GM19372 (cell line): ENCODE data around the gene ARHGEF7.
"Not testable (repeated sequence)": the region's sequence is repeated elsewhere in the genome, so short reads cannot be mapped to it uniquely, and the experiment has no call there.

Source experiments
- ATAC-seq: cut with Tn5 transposase; IDR thresholded peaks from one replicate; pipeline ENCODE4 v1.9.1; 2021; ENCODE audit warnings: mild to moderate bottlenecking, low read depth, moderate library complexity; ENCODE audit not compliant: unreplicated experiment

The ARHGEF7 gene, protein sequence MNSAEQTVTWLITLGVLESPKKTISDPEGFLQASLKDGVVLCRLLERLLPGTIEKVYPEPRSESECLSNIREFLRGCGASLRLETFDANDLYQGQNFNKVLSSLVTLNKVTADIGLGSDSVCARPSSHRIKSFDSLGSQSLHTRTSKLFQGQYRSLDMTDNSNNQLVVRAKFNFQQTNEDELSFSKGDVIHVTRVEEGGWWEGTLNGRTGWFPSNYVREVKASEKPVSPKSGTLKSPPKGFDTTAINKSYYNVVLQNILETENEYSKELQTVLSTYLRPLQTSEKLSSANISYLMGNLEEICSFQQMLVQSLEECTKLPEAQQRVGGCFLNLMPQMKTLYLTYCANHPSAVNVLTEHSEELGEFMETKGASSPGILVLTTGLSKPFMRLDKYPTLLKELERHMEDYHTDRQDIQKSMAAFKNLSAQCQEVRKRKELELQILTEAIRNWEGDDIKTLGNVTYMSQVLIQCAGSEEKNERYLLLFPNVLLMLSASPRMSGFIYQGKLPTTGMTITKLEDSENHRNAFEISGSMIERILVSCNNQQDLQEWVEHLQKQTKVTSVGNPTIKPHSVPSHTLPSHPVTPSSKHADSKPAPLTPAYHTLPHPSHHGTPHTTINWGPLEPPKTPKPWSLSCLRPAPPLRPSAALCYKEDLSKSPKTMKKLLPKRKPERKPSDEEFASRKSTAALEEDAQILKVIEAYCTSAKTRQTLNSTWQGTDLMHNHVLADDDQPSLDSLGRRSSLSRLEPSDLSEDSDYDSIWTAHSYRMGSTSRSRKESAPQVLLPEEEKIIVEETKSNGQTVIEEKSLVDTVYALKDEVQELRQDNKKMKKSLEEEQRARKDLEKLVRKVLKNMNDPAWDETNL

DNA sequence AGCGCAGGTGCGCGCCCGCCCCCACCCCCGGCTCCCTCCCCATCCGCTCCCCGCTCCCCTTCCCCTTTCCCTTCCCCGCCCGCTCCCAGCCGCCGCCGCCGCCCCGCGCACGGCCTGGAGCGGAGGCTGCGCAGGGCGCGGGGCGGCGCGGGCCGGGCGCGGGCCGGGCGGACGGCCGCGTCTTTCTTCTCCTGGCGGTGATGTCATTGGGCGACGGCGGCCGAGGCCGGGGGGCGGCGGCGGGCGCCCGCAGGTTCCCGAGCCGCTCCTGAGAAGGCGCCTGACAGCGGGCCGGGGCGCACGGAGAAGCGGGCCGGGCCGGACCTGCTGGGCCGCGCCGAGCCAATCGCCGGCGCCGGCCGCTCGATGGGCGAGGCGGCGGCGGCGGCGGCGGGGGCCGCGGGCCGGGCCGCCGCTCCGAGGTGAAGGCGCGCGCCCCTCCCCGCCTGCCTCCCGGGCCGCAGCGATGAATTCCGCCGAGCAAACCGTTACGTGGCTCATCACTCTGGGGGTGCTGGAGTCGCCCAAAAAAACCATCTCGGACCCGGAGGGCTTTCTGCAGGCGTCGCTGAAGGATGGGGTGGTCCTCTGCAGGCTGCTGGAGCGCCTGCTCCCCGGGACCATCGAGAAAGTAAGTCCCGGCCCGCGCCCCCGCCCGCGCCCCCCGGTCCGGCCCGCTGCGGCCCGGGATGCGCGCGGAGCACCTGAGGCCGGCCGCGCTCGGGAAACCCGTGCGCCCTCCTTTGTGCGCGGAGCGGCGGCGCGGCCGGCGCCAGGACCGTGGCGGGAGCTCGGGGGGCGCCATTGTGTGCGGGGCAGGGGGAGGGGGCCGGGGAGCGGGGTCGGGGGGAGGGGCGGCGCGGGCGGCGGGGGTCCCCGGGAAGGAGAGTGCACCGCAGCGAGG lies at the start of gene ARHGEF7:
Gene ARHGEF7 (plus strand): TSS at position 250 of the 904 bp plus-strand sequence. CDS start 217 bp downstream, at position 467.
- ATAC-seq, result peak; percentile 43

DNA sequence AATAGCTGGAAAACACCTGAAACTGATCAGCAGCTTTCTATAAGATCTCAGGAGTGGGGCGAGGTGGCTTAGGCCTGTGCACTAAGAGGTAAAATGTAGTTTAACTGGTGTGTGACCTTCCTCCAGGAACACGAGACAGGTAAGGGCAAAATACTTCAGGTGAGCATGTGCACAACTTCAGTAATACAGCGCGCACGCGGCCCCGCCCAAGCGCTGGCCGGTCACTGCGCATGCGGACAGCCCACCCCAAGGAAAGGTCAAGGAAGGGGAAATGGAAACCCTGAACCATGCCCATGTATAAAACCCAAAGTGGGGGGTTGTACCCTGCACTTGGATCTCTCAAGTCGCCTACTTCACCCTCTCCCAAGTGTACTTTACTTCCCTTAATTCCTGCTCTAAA lies 49.4 kb upstream of the ARHGEF7 start:
- ATAC-seq, result no peak

DNA sequence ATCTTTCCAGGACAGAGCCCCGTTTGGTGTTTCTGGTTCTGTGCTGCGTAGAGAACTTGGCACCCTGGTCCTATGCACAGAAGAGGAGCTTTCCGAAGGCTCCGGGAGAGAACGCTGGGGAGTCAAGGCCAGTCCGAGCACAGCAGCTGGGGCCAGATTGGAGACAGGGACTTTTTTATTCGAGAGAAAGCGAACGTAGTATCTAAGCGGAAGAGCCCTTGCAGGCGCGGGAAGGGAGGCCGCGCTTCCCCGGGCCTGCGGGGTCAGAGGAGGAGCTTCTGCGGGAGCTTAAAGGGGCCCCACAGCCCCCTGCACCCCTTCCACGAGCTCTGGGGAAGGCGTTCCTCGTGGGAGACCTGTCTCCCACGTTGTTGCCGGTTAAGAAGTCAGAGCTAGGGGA lies 48.6 kb upstream of the ARHGEF7 start:
- no peak for ATAC-seq

DNA sequence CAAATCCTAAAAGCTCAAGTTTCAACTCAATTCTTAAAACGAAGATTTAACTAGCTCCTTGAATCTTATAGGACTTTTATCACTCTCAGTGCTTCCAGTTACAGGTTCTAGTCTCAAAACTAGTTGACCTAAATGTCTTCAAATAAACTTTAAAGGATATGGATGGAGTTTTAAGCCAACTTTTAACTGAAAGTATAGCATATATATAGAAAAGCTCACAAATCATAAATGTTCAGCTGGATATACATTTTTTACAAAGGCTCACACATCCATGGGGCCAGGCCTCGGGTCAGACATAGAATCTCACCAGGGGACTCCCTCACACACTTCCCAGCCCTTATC lies 47.1 kb upstream of the ARHGEF7 start:
- no peak for ATAC-seq

DNA sequence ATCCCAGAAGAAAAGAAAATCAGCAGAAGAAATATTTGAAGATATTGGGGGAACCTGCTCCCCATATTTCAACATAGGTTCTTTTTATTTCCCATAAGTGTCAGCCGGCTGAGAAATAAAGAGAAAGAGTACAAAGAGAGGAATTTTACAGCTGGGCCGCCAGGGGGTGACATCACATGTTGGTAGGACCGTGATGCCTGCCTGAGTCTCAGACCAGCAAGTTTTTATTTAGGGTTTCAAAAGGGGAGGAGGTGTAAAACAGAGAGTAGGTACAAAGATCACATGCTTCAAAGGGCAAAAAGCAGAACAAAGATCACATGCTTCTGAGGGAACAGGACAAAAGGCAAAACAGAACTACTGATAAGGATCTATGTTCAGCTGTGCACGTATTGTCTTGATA lies 44.0 kb upstream of the ARHGEF7 start:
- not testable (repeated sequence) for ATAC-seq

DNA sequence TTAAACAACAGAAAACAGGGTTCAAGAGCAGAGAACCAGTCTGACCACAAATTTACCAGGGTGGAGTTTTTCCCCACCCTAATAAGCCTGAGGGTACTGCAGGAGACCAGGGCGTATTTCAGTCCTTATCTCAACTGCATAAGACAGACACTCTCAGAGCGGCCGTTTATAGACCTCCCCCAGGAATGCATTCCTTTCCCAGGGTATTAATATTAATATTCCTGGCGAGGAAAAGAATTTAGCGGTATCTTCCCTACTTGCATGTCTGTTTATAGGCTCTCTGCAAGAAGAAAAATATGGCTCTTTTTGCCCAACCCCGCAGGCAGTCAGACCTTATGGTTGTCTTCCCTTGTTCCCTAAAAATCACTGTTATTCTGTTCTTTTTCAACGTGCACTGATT lies 43.6 kb upstream of the ARHGEF7 start:
- not testable (repeated sequence) for ATAC-seq

DNA sequence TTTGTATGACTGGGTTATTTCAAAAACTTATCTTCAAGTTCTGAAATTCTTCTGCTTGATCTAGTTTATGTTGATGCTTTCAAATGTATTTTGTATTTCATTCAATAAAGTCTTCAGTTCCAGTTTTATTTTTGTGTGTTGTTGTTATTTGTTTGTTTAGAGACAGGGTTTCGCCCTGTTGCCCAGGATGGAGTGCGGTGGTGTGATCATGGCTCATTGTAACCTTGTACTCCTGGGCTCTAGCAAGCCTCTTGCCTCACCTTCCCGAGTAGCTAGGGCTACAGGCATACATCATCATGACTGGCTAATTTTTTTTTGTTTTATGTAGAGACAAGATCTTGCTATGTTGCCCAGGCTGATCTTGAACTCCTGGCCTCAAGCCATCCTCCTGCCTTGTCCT lies 40.3 kb upstream of the ARHGEF7 start:
- ATAC-seq, result no peak

DNA sequence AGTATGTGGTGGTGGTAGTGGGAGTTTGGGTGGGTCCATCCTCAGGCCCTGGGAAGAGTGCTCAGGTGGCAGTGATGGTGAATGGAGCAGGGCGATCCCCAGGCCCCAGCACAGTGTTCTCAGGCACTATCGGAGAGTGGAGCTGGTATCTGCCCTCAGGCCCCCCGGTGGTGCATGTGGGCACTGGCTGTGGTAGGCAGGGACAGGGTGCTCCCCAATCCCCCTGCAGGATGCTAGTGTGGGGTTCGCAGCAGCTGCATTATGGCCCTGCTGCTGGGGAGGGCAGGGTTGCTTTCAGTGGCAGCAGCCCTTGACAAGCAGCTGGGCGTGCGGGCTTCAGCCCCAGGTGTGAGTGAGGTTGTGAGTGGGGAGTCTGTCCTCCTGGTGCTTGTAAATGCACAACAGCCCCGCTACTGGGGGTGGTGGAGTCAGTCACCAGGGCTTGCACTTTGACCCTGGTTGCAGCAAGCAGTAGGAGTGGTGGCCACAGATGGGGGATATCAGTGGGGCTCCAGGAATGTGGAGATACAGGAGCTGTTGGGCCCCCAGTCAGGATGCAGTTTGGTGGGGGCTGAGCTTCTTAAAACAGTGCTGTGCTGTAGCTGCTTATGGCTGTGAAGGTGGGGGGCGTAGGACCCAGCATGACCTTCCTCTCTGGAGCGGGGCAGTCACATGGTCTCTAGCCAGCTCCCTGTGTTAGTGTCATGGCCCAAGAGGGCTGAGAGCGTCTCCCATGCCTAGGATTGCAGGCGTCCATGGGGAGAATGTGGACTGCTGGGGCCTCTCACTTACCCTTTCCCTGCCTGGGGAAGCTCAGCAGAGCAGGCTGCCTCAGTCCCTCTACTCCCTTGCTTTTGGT lies 38.7 kb upstream of the ARHGEF7 start:
- no peak for ATAC-seq

DNA sequence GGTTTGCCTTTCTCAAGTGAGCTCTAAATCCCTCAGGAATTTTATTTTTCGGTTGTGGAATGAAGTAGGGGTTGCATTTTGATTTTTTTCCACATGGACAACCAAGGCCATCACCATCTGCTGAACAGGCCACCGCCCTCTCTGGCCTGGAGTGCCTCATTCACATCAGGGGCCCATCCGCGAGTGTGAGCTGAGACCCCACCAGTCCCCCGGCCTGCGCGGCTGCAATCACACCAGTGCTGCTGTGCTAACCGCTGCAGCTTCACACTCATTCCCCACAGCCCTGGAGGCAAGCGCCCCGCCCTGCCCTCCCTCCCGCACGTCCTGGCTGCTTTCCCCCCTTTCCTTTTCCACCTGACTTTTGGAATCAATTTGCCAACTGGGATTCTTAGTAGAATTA lies 35.7 kb upstream of the ARHGEF7 start:
- ATAC-seq, result no peak

DNA sequence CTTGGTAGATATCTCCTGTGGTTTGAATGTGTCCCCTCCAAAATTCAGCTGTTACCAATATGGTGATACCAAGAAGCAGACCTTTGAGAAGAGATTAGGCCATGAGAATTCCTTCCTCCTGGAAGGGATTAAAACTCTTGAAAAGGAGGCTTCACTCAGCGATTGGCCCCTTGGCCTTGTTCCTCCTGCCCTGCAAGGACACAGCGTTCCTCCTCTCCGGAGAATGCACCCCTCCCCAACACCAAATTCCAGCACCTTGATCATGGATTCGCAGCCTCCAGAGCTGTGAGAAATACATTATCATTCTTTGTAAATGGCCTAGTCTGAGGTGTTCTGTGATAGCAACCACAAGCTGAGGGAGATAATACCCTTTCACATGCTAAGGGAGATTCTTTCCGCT lies 34.5 kb upstream of the ARHGEF7 start:
- no peak for ATAC-seq

DNA sequence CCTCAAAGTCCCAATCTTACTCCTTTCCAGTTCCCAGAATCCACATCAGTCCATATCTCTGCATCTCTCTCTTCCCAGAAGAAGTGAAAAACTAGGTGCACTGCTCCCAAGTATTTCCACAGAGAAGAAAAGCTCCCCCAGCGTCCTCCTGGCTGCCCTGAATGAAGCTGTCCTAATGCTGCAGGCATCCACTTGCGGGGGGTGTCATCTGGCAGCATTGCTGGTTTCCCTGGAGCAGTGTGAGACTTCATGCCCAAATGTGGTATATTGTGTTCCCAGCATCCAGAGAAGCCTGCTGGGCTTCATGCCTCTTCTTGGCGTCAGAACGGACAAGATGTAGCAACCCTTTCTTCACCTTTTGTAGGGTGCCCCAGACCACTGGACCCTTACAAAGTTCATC lies 32.9 kb upstream of the ARHGEF7 start:
- no peak for ATAC-seq

DNA sequence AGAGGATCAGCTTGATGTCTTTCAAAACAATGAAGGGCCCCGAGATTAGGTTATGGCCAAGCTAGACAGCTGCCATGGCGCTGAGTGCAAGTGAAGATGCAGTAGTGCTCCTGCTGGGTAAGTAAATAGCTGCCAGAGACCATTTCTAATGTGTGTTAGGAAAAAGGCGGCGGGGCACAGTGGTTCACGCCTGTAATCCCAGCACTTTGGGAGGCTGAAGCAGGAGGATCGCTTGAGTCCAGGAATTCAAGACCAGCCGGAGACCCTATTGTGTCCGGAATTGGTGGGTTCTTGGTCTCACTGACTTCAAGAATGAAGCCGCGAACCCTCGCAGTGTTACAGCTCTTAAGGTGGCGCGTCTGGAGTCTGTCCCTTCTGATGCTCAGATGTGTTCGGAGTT lies 32.3 kb upstream of the ARHGEF7 start:
- not testable (repeated sequence) for ATAC-seq

DNA sequence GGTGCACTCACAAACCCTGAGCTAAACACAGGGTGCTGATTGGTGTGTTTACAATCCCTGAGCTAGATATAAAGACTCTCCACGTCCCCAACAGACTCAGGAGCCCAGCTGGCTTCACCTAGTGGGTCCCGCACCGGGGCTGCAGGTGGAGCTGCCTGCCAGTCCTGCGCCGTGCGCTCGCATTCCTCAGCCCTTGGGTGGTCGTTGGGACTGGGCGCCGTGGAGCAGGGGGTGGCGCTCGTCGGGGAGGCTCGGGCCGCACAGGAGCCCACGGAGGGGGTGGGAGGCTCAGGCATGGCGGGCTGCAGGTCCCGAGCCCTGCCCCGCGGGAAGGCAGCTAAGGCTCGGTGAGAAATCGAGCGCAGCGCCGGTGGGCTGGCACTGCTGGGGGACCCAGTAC lies 31.4 kb upstream of the ARHGEF7 start:
- ATAC-seq, result not testable (repeated sequence)

DNA sequence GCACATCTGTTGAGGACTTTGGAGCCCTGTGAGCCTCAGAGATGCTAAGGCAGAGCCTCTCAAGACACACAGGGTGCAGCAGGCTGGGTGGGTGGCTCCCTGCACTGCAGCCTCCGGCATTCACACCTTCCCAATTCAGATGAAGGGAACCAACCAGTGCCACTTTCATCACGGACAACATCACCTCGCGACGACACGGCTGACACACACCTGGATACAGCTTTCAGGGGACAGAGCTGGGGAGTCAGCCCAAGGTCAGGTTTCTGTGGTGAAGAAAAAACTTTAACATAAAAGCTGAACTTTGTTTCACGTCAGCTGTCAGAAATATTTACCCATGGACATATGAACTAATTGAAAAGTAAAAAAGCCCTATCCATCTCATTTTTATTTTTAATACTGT lies 24.9 kb upstream of the ARHGEF7 start:
- no peak for ATAC-seq

DNA sequence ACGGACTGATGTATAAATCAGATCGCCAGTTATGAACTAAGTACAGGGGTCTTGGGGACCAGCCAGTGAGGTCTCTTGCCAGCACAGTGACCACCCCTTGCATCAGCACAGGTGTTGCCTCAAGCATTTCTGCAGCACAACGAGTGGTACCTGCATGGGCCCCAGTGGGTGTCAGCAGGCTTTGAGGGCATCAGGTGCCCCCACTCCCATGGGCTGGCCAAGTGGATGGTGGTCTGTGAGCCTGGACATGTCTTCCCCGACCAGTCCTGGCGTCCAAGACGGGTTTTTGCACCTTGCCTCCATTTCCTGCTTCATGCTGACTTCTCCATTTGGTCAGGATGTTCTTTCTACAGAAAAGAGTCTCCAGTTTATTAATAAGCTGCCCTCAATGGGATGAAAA lies 22.4 kb upstream of the ARHGEF7 start:
- ATAC-seq, result no peak

DNA sequence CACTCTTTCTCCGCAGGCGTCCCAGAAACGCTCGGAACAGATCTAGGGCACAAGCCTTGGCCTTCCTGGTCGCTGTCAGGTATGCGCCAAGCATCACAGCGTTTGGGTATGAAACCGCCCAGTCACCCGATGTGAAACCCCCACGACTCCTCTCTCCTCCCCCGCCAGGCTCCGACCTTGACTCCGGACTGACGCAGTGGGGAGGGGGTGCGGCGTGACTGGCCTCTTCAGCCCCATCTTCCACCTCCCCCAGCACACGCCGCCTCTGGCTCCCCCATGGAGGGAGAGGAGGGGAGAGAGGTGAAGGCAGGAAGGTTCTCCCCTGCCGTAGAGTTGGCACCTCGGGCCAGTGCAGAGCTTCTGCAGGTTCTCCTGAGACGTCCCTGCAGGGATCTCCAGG lies 22.0 kb upstream of the ARHGEF7 start:
- ATAC-seq, result no peak

DNA sequence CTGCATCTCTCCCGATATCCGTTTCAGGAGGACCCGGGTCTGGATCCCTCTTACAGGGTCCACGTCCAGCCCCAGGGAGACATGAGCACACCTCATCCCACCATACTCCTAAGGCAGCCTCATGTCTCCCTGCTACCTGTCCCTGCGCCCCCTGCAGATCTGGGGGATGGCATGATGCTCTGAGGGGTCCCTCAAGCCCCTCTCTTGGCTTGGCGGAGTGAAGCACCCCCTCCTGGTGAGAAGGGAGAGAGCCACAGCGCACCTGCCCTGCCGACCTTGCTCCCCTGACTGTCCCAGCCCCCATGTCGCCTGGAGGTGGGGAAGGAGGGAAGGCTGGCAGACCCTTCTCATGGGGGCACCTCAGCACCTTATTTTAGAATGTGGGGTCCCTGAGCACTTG lies 21.5 kb upstream of the ARHGEF7 start:
- ATAC-seq, result no peak

DNA sequence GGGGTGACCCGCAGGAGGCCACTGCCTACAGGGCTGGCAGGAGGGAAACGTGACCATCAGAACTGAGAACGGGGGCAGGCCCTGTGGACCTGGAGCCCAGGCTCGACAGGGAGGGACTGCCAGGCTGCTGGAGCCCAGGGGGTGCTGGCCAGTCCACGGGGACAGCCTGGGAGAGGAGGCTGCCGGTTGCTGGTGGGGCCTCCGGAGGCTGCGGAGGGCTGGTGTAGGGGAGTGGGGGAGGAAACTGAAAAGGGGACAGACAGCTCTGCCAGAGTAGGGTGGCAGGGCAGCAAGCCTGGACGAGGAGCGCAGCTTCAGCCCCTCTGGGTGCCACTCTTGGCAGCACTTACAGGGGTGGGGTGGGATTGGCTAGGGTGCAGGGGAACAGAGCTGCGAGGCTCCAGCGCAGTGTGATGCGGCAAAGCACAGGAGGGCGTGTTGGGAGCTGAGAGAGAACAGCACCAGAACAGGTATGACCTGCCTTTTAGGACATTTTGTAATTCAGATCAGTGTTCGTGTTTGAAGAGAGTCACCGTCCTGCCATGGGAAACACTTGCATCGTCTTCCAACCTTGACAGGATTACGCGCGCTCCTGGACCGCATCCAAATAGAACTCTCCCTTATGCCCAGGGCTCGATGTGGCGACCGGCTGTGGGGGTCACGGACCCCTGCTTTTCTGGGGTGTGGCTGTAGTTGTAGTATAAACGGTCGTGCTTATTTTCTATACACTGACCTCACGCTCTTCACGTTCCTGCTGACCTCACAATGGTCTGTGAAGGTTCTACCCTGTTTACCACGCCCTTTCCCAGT lies 19.9 kb upstream of the ARHGEF7 start:
- ATAC-seq, result no peak

DNA sequence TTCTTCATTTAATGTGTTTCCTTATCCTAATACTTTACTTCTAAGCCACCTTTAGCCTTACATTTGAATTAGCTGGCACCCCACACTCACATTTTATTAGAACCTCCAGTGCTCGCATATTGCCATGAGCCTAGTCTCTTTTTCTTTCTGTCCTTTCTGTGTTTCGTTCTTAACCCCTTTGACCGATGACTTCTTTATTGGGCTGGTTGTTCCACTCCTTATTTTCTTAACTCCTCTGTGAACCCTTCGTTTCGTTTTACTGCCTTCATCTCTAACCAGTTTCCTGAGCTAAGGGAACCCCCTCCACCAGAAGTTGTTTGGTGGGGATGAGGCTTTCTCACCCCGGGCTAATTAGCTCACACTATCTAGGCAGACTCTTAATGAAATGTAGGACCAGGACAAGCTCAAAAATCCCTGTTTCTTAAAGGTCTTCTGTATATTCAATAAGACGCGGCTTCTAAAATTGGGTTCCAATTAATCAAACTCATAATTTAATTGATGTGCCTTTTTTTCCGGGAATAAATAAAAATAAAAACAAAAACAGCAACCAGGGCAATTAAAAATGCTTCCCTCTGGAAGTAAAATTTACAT lies 19.1 kb upstream of the ARHGEF7 start:
- no peak for ATAC-seq
